Colonic mucosa (tissue), 4 donors: Measurements from ENCODE around the gene SF3B4. TPM values are rescaled to one million over a fixed set of nuclear protein-coding genes. Genes with fewer than 3 reads are reported as not detected.
"Not testable (repeated sequence)": the region's sequence is repeated elsewhere in the genome, so short reads cannot be mapped to it uniquely, and the experiment has no call there.

ENCODE experiments used
- DNase-seq: peaks from one replicate; pipeline ENCODE4 v3.0.0-alpha.2; 2020
- H3K27ac ChIP-seq: fragments of 200-600 bp; one replicate; pipeline ENCODE4 v1.8.0; 2021
- H3K27me3 ChIP-seq: fragments of 200-600 bp; one replicate; pipeline ENCODE4 v1.8.0; 2021
- H3K36me3 ChIP-seq: fragments of 200-600 bp; one replicate; pipeline ENCODE4 v1.8.0; 2021
- H3K4me1 ChIP-seq: fragments of 200-600 bp; one replicate; pipeline ENCODE4 v1.8.0; 2021; ENCODE audit warnings: mild to moderate bottlenecking
- H3K4me3 ChIP-seq: fragments of 200-600 bp; one replicate; pipeline ENCODE4 v1.8.0; 2021
- H3K9ac ChIP-seq, 2 donors: one replicate each; pipeline ENCODE4 v1.7.0; 2013; ENCODE audit warnings: control low read depth in 2 of 2, low read depth in 2 of 2, low read length in 2 of 2
- H3K9me3 ChIP-seq: fragments of 200-600 bp; one replicate; pipeline ENCODE4 v1.8.0; 2021
- CTCF ChIP-seq: fragments of 200-600 bp; IDR thresholded peaks from one replicate; pipeline ENCODE4 v1.8.0; 2022; ENCODE audit warnings: antibody characterized with exemption, mild to moderate bottlenecking
- intact Hi-C: fragments of 100-400 bp; cut with DNase I; formaldehyde crosslinking; loops from one replicate; pipeline ENCODE4 v1.14.1; 2022
- total RNA-seq, 2 donors: library from RNA; stranded (reverse); fragmentation: NEBNext Ultra II Directional in 1 of 2; extraction: Animal tissue kit (Norgen Biotek cat#: 25700) in 1 of 2; gene quantifications; one replicate each; pipeline ENCODE4 v1.2.1, GENCODE V29; 2021
- donor health status: healthy.
- donor health status: DM: no; HTN: no; CAD: no.
- donor health status: DM: no; HTN: no; CAD: no.

SF3B4 gene
- total RNA-seq, 2 donors from 2014 or later, result 42.2 to 66.1 TPM

- no peak overlapping the region for H3K4me3 ChIP-seq
- H3K27me3 ChIP-seq, result no peaks in the 10 kb centered on the region
- no peak overlapping the region for H3K9ac ChIP-seq
- no peak overlapping the region for H3K27ac ChIP-seq
- no peak for DNase-seq
- no peaks in the 10 kb centered on the region for H3K9me3 ChIP-seq
- no peak for TF ChIP-seq CTCF
- H3K36me3 ChIP-seq, result peaks cover 16% of the 10 kb centered on the region
- intact Hi-C loops, result loop anchor here (5.0 to 10.0 kb wide), 2 partner anchors 41 to 208 kb away; no protein-coding TSS in a partner anchor
- H3K4me1 ChIP-seq, result peaks cover 3% of the 10 kb centered on the region
Observed at GRCh38 chr1:149966405-149966804, 38.8 kb upstream of the SF3B4 start.

GRCh38 chr1:149965440-149965839 lies 37.8 kb upstream of the SF3B4 start:
- Histone ChIP-seq H3K27ac (no peak overlapping the region), H3K4me3 (no peak overlapping the region), H3K27me3 (no peaks in the 10 kb centered on the region), H3K4me1 (peaks cover 3% of the 10 kb centered on the region), H3K36me3 (peaks cover 13% of the 10 kb centered on the region), H3K9ac (no peak overlapping the region), H3K9me3 (no peaks in the 10 kb centered on the region)
- DNase-seq, result no peak
- TF ChIP-seq CTCF, result no peak
- intact Hi-C loops, result loop anchor here (5.0 to 10.0 kb wide), 2 partner anchors 42 to 209 kb away; no protein-coding TSS in a partner anchor

- Histone ChIP-seq H3K4me3 (no peak overlapping the region), H3K9ac (no peak overlapping the region), H3K27ac (no peak overlapping the region), H3K4me1 (peaks cover 3% of the 10 kb centered on the region), H3K27me3 (no peaks in the 10 kb centered on the region), H3K9me3 (no peaks in the 10 kb centered on the region), H3K36me3 (peaks cover 13% of the 10 kb centered on the region)
- no peak for TF ChIP-seq CTCF
- no peak for DNase-seq
- intact Hi-C loops, result loop anchor here (2.0 to 10.0 kb wide), 2 partner anchors 89 to 211 kb away; no protein-coding TSS in a partner anchor
Observed at GRCh38 chr1:149963358-149963757, 35.8 kb upstream of the SF3B4 start.

GRCh38 chr1:149962736-149963135 lies 35.1 kb upstream of the SF3B4 start:
- H3K9me3 ChIP-seq, result no peaks in the 10 kb centered on the region
- H3K27me3 ChIP-seq, result no peaks in the 10 kb centered on the region
- H3K27ac ChIP-seq, result peak overlapping the region; percentile 35
- H3K9ac ChIP-seq, result no peak overlapping the region
- H3K36me3 ChIP-seq, result peaks cover 13% of the 10 kb centered on the region
- no peak for DNase-seq
- intact Hi-C loops, result loop anchor here (2.0 to 10.0 kb wide), 2 partner anchors 90 to 212 kb away; no protein-coding TSS in a partner anchor
- no peak overlapping the region for H3K4me3 ChIP-seq
- TF ChIP-seq CTCF, result no peak
- H3K4me1 ChIP-seq, result peaks cover 3% of the 10 kb centered on the region

- peak; percentile 68 for DNase-seq
- no peaks in the 10 kb centered on the region for H3K27me3 ChIP-seq
- H3K27ac ChIP-seq, result peak overlapping the region; percentile 35
- TF ChIP-seq CTCF, result peak; percentile 73
- H3K9me3 ChIP-seq, result no peaks in the 10 kb centered on the region
- no peak overlapping the region for H3K4me3 ChIP-seq
- intact Hi-C loops, result loop anchor here (2.0 to 10.0 kb wide), 2 partner anchors 91 to 213 kb away; no protein-coding TSS in a partner anchor
- H3K36me3 ChIP-seq, result peaks cover 13% of the 10 kb centered on the region
- H3K9ac ChIP-seq, result no peak overlapping the region
- H3K4me1 ChIP-seq, result peaks cover 3% of the 10 kb centered on the region
Observed at GRCh38 chr1:149962039-149962647, 34.5 kb upstream of the SF3B4 start.

GRCh38 chr1:149957548-149957947 lies 29.9 kb upstream of the SF3B4 start:
- H3K9ac ChIP-seq, H3K27me3 ChIP-seq, H3K4me3 ChIP-seq, intact Hi-C loops, H3K36me3 ChIP-seq, H3K4me1 ChIP-seq, H3K27ac ChIP-seq, H3K9me3 ChIP-seq, DNase-seq: not testable (repeated sequence)
